Activated CD8-positive, alpha-beta memory T cell treated with anti-CD3 and anti-CD28 coated beads for 24 hours (primary cell): ENCODE measurements around the gene KLF13.

Experiments used
- DNase-seq: peaks from one replicate; pipeline ENCODE4 v3.0.0-alpha.2; 2020

KLF13 gene

DNA sequence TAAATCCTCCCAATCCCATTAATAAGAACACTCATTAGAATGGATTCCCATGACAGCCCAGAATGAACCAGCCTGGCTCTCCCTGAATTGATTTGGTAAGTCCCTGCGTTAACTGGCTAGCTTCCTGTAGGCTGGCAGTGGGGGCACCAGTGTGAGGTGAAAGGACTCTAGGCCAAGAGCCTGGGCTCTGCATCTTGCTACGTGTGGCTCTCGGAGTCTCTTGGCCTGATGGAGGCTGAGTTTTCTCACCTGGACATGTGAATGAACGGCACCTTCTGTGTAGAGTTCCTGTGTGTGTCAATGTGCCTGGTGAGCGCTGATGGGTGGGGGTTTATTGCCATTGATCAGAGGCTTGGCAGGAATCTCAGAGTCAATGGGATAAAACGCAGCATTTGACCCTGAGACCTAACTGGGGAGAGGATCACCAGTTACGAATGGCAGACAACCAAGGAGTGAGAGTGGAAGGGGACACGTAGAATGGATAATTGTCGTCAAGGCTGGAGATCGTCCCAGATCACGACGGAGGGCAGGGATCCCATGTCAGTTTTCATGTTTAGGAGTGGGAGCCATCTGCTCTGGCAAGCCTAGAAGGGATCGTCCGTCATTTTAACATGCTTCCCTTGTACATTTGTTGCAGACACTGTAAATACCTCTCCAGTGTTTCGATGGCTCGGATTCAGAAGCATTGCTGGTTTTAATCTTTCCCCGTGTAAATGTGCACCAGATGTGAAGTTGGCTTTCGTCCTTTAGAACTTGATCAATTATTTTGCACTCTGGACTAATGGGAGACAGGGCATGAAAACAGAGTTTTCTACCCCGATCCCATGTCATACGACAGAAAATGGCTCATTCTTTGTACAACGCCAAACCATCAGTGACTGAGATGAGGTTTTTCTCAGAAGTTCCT, 9.0 kb upstream of the KLF13 start:
- DNase-seq, result no peak

DNA sequence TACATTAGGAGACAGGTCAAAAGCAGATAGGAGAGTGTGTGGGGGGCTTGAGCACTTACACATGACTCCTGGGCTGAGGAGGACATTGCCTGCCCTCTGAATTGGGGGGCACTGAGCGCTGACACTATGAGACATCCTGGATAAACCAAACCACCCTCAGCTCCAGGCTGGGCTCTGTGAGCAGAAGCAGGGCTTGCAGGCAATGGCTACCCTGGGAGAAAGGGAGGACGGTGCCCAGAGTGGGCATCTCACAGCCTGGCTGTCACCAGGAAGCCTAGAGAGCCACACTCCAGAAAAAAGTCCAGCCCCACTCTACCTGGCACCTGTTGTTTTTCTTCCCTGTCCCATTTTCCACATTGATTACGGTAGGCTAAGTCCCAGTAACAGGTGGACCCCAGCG, 8.2 kb upstream of the KLF13 start:
- no peak for DNase-seq

DNA sequence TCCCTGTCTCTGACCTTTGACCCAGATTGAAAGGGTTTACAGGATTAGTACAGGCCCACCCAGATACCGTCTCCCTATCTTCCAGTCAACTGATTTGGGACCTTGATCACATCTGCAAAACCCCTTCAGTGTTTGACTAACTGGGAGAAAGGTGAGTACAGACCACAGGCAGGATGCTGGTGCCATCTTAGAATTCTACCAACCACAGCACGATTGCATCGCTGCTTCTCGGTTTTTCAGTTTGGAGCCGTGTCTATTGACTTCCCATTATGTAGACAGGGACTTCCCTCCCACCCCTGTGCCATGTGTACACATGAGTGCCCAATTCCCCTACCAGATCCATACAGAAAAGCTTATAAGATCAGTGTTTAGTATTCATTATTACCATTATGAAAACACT, 6.6 kb upstream of the KLF13 start:
- no peak for DNase-seq

GRCh38 chr15:31321418-31321817, 5.2 kb upstream of the KLF13 start:
- DNase-seq, result no peak

DNA sequence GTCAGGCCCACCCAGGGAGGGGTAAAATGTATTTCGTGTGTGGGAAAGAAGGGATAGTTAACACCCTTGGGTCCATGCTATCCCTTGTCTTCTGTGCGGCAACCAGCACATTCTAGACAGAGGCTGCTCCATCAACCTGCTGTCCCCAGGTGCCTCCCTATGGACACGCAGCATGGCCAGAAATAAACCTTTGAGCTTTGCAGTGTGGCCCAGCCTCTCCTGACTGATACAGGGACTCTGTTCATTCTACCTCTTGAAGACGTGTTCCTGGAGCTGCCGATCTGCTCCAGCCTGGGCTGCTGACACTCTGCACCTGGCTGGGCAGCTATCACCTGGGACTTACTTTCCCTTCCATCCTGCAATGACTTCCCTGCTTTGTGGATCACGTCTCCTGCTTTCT, 4.1 kb upstream of the KLF13 start:
- no peak for DNase-seq

DNA sequence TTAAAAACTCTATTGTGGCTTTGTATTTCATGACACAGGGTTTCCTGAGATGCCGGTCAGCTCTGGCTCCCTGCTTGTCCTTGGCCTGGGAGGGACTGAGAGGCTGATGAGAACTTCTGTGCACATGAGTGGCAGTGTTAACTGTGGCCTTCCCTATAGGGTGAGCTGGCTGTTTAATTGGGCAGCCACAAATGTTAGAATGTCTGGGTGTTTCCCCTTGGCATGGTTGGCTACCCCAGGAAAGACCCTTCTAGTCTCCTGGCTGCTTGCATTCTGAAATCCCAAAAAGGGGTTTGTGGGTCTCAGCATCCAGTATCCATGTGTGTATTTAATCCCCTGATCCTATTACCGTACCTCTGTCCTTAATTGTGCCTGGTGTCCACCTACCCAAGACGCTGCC, 3.0 kb upstream of the KLF13 start:
- no peak for DNase-seq

DNA sequence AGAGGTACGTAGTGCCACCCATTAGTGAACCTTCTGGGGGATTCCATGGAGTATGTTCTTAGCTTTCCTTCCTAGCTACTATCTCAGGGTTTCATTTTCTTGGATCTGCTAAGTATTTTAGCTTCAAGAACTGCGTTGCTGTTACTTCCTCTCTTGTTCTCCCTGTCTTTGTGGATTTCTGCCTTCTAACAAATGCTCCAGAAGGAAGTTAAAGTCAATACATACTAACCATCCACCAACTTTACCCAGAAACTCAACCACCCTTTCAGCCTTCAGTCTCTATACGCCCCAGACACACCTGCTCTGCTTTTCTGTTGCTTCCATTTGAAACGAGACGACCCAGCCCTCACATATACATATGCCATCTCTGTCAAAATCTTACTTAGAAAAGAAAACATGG, 2.4 kb upstream of the KLF13 start:
- no peak for DNase-seq

GRCh38 chr15:31324806-31325594, 1.6 kb upstream of the KLF13 start:
- DNase-seq, result no peak

GRCh38 chr15:31325595-31326155, 960 bp upstream of the KLF13 start:
- DNase-seq, result peak; percentile 86

GRCh38 chr15:31326875-31327668, 437 bp downstream of the KLF13 start:
- no peak for DNase-seq

DNA sequence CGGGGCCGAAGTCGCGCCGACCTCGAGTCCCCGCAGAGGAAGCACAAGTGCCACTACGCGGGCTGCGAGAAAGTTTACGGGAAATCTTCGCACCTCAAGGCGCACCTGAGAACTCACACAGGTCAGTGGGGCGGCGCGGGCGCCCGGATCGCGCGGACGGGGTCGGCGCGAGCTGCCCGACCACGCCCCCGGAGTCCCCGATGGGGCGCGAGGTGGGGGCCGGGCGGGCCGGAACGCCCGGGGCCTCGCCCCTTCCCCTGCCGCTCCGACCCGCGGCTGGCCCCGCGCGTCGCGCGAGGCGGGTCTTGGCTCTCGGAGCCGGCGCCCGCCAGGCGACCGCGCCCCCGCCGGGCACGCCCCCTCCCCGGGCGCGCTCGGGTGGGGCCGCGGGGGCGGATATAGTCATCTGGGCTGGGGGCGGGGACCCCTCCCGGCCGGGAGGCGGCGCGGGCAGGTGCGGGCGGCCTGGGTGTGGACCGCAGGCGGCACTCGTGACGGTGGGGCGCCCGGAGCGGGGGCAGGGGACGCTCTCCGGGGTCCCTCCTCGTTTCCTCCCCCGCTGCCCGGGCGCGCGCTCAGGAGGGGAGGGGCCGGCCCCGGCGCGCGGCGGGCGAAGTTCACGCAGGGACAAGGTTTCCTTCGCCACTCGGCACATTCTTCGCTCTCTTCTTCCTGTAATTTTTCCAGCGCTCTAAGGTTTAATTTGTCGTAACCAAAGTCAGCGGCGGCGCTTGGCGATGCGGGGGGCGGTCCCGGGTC, 1.2 kb downstream of the KLF13 start:
- peak; percentile 80 for DNase-seq

- peak; percentile 89 for DNase-seq
Observed at GRCh38 chr15:31328428-31328968, 1.9 kb downstream of the KLF13 start.

GRCh38 chr15:31328969-31329639, 2.5 kb downstream of the KLF13 start:
- no peak for DNase-seq

GRCh38 chr15:31329640-31330010, 3.0 kb downstream of the KLF13 start:
- no peak for DNase-seq

DNA sequence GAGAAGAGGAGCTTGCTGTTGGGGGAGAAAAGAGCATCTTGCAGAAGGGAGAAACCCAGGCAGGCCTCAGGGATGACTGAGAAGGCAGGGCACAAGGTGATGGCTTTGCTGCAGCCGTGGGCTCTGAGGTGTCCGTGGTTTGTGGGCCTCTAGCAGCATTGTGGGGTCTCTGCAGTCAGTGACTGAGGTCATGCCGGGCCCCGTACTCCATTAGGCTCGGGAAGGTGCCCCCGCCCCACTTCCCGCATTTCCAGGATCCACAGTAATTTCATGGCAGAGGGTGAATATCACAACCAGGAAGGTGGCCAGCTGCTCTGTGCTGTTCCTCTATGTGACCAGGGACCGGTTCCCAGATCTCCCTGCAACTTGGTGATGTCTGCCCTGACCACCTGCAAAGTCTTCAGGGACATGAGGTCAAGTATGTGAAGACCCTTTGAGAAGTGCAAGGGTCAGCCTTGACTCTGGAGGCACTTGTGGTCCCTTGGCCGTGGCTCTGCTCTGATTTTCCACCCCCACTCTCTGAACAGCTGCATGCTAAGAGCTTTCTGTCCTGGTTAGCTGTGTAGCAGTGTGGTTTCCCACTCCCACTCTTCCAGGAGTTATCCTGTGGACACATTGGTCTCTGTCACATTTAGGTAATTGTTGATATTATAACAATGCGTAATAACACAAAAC, 3.6 kb downstream of the KLF13 start:
- no peak for DNase-seq

DNA sequence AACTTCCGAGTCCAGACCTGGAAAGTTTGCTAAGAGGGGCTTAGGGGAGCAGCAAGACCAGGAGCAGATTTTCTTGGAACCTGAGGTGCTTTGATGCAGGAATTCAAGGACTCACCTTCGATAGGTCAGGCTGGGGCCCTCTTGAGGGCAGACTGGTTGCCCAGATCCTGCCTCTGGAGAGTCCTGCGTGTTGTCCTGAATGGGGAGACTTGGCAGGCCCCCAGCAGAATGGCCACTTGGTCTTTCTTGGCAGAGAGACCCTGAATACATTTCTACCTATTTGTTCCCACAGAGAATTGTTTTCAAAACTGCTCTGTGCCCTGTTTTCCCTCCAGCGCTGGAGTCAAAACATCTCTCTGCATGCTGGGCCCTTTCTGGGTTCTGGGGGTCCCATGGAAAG, 4.2 kb downstream of the KLF13 start:
- no peak for DNase-seq

DNA sequence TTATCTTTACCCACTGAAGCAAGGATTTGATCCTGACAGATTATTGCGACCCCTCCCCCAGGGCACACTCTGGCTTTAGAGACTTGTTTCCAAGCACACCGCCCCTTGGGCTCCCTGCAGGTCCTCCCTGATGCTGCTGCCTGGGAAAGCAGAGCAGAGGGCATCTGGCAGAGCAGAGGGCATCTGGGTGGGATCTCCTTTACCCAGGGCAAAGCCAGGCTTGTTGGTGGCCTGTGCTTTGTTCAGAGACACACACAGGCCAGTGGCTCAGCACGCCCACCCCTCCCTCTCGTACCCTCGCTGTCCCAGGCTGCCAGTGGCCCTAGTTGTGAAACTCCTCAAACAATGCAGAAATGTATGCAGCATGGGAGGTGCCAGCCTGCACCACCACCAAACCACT, 4.8 kb downstream of the KLF13 start:
- DNase-seq, result no peak

GRCh38 chr15:31332020-31332680, 5.5 kb downstream of the KLF13 start:
- no peak for DNase-seq

GRCh38 chr15:31332681-31333071, 6.0 kb downstream of the KLF13 start:
- no peak for DNase-seq

- no peak for DNase-seq
Observed at GRCh38 chr15:31333119-31333518, 6.5 kb downstream of the KLF13 start.
